ENCODE measurements around the gene HID1.

HID1 gene

DNA sequence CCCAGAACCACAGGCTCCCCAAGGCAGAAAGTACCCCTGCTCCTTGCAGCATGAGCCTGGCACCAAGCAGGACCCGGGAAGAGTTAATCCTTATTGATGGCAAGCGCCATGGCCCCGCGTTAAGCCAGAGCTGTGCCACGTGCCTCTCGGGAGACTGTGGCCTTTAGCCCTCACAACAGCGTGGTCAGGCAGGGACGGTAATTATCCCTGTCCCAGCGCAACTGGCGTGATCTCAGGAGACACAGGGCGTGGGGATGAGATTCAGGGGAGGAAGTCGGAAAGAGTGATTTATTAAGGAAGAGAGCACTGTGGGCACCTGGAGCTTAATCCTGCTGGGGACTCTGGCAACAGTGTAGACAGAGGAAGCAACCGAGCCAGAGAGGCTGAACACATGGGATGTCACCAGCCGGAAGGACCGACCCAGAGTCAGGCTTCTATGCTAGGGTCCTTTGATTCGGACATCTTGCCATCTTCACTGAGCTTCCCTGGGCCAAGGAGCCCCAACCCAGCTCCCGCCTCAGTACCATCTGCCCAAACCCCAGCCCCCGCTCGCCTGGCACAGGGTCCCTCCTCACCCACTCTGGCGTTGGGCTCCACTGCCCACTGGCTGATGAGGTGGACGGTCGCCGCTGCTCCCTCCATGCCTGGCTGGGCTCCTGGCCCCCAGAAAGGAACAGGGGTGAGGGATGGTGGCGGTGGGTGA, 20.0 kb downstream of the HID1 start:
- TF ChIP-seq ARNTL (CRISPR knock-in tag; IDR thresholded peaks at IDR 0.05; ENCODE audit: borderline replicate concordance, low read depth) (no peak), ZNF70 (CRISPR knock-in tag; IDR thresholded peaks at IDR 0.05) (no peak), BACH2 (CRISPR knock-in tag; IDR thresholded peaks at IDR 0.05; ENCODE audit: borderline replicate concordance) (no peak), ZNF565 (CRISPR knock-in tag; conservative IDR thresholded peaks at IDR 0.05; ENCODE audit: low read depth) (no peak), POU6F1 (CRISPR knock-in tag; IDR thresholded peaks at IDR 0.05; ENCODE audit: borderline replicate concordance, low read depth) (no peak), ZNF8 (CRISPR knock-in tag; IDR thresholded peaks at IDR 0.05) (no peak), ZFP30 (CRISPR knock-in tag; IDR thresholded peaks at IDR 0.05) (no peak), GLIS3 (CRISPR knock-in tag; IDR thresholded peaks at IDR 0.05) (no peak), RARB (CRISPR knock-in tag; IDR thresholded peaks at IDR 0.05) (no peak), CSRNP3 (CRISPR knock-in tag; IDR thresholded peaks at IDR 0.05) (no peak), ISL1 (CRISPR knock-in tag; IDR thresholded peaks at IDR 0.05) (no peak)
- TF ChIP-seq, protein P1, sequence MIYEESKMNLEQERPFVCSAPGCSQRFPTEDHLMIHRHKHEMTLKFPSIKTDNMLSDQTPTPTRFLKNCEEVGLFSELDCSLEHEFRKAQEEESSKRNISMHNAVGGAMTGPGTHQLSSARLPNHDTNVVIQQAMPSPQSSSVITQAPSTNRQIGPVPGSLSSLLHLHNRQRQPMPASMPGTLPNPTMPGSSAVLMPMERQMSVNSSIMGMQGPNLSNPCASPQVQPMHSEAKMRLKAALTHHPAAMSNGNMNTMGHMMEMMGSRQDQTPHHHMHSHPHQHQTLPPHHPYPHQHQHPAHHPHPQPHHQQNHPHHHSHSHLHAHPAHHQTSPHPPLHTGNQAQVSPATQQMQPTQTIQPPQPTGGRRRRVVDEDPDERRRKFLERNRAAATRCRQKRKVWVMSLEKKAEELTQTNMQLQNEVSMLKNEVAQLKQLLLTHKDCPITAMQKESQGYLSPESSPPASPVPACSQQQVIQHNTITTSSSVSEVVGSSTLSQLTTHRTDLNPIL (CRISPR knock-in tag; IDR thresholded peaks at IDR 0.05; ENCODE audit: low read depth), result no peak
- ATAC-seq, result no peak

- ATAC-seq, result no peak
- TF ChIP-seq ZFP3 (CRISPR knock-in tag; IDR thresholded peaks at IDR 0.05), result no peak
- no peak for TF ChIP-seq TOX (CRISPR knock-in tag; IDR thresholded peaks at IDR 0.05; ENCODE audit: borderline replicate concordance)
- TF ChIP-seq CSRNP3 (CRISPR knock-in tag; IDR thresholded peaks at IDR 0.05), result no peak
- TF ChIP-seq PPARA (CRISPR knock-in tag; IDR thresholded peaks at IDR 0.05; ENCODE audit: borderline replicate concordance), result no peak
- no peak for TF ChIP-seq CSDC2 (CRISPR knock-in tag; IDR thresholded peaks at IDR 0.05)
- TF ChIP-seq TSHZ2 (CRISPR knock-in tag; IDR thresholded peaks at IDR 0.05), result no peak
- no peak for TF ChIP-seq POU6F1 (CRISPR knock-in tag; IDR thresholded peaks at IDR 0.05; ENCODE audit: borderline replicate concordance, low read depth)
- no peak for TF ChIP-seq OSR1 (CRISPR knock-in tag; IDR thresholded peaks at IDR 0.05)
- no peak for TF ChIP-seq ZC3H10 (CRISPR knock-in tag; IDR thresholded peaks at IDR 0.05)
- no peak for TF ChIP-seq SNAI2 (CRISPR knock-in tag; IDR thresholded peaks at IDR 0.05)
- no peak for TF ChIP-seq ESRRG (CRISPR knock-in tag; IDR thresholded peaks at IDR 0.05)
- no peak for TF ChIP-seq ZNF70 (CRISPR knock-in tag; IDR thresholded peaks at IDR 0.05)
- TF ChIP-seq, protein P1 (CRISPR knock-in tag; IDR thresholded peaks at IDR 0.05; ENCODE audit: low read depth), result no peak
- no peak for TF ChIP-seq ISL1 (CRISPR knock-in tag; IDR thresholded peaks at IDR 0.05)
- no peak for TF ChIP-seq TCF4 (CRISPR knock-in tag; IDR thresholded peaks at IDR 0.05; ENCODE audit: borderline replicate concordance)
- TF ChIP-seq ZNF8 (CRISPR knock-in tag; IDR thresholded peaks at IDR 0.05), result no peak
- TF ChIP-seq BACH2 (CRISPR knock-in tag; IDR thresholded peaks at IDR 0.05; ENCODE audit: borderline replicate concordance), result no peak
- TF ChIP-seq PATZ1 (CRISPR knock-in tag; IDR thresholded peaks at IDR 0.05; ENCODE audit: borderline replicate concordance), result no peak
These were observed 20.7 kb downstream of the HID1 start for GRCh38 chr17:74951680-74952421.

Data from SK-N-SH treated with all-trans-retinoic acid at 6 μM for 48 hours (cell line).